T-helper 1 cell treated with Interleukin-12 subunit alpha and Interleukin-12 subunit beta and Interleukin-4 antibody, amounts not matched to agents 30 ng/mL and 1 ng/mL, for 36 hours (primary cell): ENCODE data around the gene AGAP1. TPM values are rescaled to one million over a fixed set of nuclear protein-coding genes. Genes with fewer than 3 reads are reported as not detected.
"Not testable (repeated sequence)": the region's sequence is repeated elsewhere in the genome, so short reads cannot be mapped to it uniquely, and the experiment has no call there.

Source experiments
- intact Hi-C: fragments of 100-400 bp; cut with micrococcal nuclease; formaldehyde crosslinking; loops from one replicate; pipeline ENCODE4 v1.15.1; 2024
- total RNA-seq: library from RNA; stranded (reverse); gene quantifications from 2 replicates; pipeline ENCODE4 v1.2.3, GENCODE V29; 2022

The AGAP1 gene
- total RNA-seq, 1 donor from 2014 or later: 2.7 TPM

DNA sequence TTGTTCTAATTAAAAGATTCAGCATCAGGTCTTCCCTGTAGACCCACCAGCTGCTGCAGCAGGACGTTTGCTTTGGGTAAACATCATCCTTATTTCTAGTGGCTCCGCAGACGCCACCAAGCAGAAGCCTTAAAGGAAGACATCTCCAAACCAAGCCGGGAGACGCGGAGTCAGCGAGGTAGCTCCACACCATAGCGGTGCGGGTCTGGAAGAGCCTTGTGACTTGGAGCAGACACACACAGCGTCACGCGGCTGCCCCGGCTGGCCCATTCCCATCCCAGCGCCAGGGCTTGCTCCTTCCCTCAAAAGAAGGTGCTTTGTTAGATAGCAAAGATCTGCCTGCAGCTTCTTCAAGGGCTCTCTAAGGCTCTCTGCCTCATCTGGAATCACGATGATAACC, 437.8 kb downstream of the AGAP1 start:
- intact Hi-C loops: no loop called here

DNA sequence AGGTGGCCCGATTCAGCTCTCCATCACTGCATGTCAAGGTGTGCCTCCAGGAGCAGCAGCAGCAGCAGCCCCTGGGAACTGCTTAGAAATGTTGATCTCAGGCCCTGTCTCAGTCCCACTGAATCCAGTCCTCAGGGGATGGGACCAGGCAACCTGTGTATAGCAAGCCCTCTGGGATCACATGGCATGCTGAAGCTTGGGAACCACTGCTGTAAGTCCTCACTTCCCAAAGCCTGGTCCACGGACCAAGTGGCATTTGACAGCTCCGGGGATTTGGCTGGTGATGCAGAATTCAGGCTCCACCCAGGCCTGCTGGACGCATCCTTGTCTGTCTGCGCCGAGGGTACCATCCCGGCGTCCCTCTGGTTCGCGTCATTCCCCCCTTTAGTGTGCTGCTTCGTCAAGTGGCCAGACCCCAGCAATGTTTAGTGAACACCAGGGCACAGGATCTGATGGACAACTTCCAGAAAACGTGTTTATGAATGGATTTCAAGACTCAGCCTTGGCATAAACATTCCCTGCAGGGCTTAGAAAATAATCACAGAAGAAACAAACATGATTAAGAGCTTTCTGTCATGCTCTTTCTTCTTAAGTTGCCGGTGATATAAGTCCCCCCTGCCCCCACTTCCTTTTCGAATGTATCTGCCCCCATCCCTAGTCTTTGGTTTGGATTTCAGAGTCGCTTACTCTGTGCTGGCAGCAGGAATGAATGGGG, 440.4 kb downstream of the AGAP1 start:
- intact Hi-C loops: no loop called here

DNA sequence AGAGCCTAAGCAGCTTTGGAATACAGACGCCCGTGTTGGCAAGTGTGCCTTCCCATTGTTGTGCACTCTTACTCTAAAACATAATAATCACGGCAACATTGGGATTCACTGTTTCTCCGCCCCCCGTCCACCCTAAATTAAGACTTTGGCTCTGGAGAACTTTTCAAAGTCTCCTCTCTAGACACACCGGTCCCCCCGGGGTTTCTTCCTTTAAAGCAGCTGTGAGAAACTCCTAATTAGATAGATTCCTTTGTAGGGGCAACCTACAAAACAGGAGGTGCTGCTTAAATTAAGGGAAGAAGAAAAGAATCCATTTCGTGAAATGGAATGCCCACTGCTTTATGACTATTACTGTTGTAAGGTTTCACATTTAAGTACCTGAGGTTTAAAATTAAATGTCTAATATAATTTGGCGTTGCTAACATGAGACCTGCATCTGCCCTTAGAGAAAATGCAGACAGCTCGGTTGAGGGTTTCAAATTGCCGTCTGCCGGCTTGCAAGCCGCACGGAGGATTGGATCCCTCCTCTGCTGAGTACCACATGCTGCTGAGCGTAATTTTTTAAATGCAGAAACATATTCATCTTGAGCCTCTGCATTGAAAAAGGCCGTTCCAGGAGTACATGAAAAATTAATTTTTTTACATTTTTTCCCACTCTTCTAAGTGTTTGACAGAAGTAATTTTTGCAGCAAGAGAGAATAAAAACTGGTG, 441.1 kb downstream of the AGAP1 start:
- intact Hi-C loops: no loop called here

DNA sequence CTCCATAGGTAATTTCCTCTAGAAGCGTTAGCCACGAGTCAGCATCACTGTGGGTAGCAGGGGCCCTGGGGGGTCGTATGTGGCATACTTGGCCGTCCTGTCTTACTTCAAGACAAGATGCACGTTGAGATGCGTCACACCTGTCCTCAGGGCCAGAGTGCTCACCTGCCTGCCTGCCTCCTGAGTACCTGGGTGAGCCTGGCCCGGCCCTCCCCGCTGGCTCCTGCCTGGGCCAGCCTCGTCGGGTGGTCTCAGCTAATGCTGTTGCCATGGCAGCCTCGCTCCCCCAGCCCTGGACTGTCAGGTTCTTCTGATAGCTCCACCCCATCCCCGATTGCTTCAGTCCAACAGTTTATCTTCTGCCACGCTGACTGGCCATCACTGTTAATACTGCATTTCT, 441.9 kb downstream of the AGAP1 start:
- intact Hi-C loops: no loop called here

DNA sequence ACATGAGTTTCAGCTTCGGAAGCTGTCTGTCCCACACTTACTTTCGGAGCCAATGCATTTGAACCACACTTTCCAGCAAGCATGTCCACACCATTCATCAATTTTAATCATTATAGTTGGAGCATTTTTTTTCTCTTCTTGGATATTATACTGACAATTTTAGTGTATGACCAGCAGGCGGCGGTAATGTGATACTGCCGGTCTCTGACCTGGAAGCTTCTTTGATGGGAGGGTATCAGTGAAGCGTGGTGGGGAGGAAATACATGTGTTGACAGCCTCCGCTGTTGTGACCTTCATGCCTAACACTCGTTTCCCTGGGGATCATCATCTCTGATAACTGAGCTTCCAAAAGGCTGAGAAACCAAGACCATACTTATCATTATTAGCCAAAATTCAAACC, 442.6 kb downstream of the AGAP1 start:
- intact Hi-C loops: no loop called here

DNA sequence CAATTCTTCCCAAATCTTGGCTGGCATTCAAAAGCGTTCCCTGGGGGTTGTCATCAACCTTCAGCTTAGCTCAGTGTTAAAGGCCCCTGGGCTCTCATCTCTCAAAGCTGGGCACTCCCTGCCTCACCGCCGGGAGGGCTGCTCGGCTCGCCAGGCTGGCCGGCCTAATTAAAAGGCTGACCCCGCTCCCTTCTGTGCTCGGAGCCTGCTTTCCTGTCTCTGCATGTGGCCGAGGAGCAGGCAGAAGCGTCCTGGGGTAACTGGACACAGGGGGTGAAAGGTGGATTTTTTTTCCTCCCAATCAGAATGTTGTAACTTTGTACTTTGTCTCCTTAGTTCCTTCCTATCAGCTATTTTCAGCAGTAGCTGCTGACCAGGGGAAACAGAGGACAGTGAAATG, 443.2 kb downstream of the AGAP1 start:
- intact Hi-C loops: no loop called here

DNA sequence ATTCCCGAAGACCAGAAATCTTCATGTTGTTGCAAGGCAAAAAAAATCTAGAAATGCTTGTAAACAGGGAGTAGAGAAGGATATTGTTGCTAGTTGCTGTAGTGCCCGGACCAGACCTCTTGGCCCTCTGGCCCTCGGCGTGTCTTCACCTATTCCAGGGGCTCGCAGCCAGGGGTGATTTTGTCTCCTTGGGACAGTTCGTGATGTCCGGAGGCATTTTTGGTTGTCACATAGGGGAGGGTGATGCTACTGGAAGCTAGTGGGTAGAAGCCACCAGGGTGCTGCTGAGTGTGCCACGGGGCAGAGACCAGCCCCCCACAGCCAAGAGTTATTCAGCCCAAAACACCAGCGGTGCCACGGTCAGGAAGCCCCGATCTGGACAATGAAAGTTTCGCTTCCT, 443.7 kb downstream of the AGAP1 start:
- intact Hi-C loops: no loop called here

DNA sequence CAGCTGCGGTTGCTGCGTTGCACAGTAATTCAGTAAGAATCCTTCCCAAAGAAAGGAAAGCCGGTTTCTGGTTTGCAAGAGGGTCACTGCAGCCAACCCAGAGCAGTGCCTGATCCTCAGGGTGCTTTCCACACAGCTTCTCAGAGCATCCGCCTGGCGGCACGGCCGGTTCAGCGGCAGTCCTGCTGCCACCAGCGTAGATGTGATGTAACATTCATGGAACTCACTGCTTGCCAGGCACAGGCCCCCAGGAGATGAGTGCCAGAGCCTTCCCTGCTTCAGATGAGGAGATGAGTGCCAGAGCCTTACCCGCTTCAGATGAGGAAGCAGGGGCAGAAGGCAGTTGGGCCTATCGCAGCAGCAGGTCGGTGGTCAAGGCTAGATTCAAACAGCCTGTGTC, 444.1 kb downstream of the AGAP1 start:
- intact Hi-C loops: no loop called here

DNA sequence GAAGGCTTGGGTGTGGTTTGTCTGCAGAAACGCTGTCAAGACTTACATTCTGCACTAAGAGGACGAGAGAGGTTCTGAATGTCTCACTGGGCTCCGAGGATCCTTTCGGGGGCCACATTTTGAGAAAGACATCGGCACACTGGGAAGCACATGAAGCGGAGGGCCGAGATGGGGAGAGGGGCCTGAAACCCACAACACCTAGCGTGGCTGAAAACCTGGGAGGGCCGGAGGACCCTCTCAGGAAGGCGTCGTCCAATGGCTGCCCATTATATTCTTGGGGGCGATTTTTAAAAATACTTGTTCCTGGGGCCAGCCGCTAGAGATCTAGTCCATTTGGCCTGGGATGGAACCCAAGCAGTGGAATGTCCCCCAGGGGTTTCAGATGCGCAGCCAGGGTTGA, 444.8 kb downstream of the AGAP1 start:
- intact Hi-C loops: no loop called here

DNA sequence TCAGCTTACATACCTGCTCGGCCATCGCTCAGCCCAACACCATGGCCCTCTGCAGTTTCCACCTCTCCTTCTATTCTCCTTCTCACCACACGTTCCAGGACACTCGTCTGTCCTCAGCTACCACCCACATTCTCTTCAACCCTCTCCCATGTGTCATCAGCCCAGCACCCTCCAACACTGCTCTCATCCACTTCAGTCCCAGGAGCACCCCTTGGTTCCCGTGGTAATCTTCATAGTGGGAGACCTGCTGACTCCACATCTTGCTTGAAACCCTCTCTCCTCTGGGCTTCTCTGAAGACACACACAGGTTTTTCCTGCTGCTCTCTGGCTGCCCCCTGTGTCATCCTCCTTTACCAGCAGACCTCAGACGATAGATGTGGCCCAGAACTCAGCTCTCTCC, 445.6 kb downstream of the AGAP1 start:
- intact Hi-C loops: no loop called here

DNA sequence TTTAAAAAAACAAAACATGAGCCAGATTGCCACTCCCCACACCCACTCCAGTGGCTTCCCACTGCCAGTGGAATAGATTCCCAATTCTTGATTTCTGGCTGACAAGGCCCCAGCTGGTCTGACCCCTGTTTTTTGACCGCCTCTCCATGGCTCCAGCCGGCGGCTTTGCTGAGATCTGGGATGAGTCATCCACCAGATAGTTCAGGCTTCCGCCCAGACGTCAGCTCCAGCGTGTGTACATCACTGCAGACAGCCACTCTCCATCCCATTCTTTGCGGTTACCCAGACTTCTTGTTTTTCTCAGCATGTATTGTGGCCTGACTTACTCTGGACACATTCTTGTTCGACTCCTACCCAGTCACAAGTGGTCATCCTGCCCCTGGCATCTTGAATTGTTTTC, 446.5 kb downstream of the AGAP1 start:
- intact Hi-C loops: no loop called here

DNA sequence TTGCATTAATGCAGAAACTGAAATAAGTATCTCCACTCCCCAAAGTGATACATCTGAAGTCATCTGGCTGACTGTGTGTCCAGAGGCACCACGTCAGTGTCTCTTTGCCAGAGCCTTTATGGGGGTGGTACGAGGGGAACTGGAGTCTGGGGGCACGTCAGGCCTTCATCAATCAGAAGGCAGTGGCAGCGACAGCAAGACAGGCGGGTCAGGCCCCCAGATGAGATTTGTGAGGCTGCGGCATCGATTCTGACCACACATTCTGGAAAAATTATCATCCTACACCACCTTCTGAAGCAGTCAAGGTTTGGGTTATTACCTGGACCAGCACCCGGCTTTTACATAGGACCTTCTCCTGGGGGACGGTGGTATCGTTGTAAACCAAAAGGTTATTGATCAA, 450.7 kb downstream of the AGAP1 start:
- intact Hi-C loops: no loop called here

DNA sequence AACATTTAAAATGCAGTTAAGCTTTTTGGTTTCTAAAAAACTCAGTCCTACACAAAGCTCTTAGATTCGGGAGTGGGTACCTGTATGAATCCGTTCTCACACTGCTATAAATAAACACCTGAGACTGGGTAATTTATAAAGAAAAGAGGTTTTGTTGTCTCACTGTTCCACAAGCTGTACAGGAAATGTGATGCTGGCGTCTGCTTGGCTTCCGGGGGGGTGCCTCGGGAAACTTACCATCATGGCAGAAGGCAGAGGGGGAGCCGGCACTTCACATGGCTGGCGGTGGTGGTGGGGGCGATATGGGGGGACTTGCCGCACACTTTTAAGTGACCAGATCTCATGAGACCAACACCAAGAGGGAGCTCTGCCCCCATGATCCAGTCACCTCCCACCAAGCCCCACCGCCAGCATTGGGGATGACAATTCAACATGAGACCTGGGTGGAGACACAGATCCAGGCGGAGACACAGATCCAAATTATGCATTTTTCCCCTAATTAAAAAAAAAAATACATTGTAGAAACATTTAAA, 451.8 kb downstream of the AGAP1 start:
- intact Hi-C loops: no loop called here

DNA sequence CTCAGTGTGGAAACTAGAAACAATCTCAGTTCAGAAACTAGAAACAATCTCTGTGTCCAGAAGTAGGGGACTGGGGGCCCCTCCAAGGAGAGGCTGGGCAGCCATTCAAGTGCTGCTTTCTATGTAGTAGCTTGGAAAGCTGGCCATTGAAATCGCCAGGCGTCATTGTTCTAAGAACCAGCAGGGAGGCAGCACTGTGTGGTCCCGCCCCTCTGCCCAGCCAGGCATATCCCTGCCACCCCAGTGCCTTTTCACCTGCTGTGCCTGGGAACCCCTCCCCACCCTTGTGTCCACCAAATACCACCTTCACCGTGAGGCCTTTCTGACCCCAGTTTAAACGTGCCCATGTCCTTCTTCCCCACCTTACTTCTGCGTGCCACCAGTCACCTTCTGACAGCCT, 452.7 kb downstream of the AGAP1 start:
- intact Hi-C loops: no loop called here

DNA sequence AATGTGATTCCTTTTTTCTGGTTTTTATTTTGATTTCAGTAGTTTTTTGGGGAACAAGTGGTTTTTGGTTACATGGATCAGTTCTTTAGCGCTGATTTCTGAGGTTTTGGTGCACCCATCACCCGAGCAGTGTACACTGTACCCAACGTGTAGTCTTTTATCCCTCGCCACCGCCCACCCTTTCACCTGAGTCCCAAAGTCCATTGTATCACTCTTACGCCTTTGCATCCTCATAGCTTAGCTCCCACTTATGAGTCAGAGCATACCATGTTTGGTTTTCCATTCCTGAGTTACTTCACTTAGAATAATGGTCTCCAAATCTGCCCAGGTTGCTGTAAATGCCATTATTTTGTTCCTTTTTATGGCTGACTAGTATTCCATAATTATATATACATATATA, 453.2 kb downstream of the AGAP1 start:
- intact Hi-C loops: not testable (repeated sequence)

DNA sequence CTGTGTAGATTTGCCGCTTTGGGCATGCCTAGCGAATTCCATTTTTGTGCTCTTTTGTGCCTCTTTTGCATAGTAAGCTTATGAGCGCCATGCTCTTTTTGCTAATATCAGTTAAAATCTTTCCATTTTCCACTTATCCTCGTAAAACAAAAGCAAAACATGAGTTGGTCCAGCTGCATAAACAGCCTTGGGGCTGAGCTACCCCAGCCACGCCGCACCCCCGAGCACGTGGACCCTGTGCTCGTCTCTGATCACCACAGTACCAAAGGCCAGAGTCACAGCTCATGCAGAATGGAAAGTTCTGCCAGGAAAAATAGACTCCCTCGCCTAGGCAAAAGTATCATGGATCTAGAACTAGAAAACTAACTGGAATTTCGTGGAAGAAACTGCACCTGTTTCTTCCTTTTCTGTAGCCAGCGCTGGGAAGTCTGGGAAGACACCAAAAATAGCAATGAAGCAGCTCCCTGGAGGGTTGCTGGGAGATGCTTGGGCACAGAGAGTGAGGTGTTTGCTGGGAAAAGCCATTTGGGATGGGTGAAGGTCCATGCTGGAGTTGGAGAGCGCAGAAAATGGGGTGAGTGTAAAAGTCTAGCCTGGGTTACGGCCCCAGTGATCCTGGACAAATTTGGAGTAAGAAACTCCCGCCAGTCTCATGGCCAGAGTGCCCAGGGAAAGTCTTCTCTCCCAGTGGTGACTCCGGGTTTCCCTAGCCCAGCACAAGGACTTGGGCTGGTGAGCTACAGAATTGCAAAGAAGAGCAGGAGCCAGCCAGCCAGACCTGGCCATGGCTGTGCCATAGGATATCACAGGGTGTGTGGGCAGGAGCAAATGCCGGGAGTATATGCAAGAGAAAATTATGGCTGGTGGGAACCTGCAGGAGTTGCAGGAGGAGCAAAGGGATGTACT, 456.0 kb downstream of the AGAP1 start:
- intact Hi-C loops: no loop called here

DNA sequence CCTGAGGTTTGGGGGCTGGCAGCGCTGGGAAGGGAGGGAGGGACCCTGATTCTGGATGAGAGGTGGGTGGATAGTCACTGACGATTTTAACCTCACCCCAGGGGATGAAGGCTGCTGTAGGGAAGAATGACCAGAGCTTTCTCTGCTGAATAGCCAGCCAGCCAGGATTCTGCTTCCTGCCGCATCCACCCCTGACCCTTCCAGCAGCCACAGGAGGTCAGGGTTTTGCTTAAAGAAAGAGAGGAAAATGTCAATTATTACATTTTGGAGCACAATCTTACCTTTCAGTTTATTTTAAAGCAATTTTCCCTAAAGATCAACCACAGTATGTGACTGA, 456.6 kb downstream of the AGAP1 start:
- intact Hi-C loops: no loop called here

DNA sequence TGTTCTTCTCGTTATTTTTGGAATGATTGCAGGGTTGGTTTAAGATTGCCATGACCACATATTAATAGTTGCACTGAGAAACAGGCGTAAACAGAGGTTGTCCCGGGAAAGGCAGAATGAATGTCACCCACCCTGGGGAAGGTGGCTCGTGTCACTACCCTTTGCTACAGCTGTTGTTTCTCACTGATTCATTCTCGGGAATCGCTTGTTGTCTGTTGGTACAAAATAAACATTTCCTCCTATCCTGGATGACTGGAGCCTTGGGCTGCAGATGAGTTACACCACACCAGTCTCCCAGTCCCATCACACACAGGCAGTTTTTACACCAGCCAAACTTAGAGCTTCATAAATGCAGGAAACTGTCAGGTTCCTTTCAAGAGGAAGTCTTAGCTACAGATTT, 457.6 kb downstream of the AGAP1 start:
- intact Hi-C loops: no loop called here

DNA sequence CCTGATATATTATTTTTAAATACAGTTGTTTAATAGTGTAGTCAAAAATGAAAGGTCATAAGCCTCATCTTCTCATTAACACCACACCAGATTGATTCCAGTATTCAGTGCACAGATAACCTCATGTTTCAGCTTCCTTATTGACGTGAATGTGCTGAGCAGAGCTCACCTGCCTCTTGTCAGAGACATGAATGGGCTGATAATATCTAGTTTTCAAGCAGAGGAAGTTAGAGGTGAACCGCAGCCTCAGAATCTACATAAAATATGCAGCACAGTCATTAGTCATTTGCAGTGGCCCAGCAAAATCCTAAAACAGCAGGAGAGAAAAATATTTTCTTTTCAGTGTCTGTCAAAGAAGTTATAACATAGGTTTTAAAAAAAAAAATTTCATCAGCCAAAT, 458.1 kb downstream of the AGAP1 start:
- intact Hi-C loops: no loop called here

DNA sequence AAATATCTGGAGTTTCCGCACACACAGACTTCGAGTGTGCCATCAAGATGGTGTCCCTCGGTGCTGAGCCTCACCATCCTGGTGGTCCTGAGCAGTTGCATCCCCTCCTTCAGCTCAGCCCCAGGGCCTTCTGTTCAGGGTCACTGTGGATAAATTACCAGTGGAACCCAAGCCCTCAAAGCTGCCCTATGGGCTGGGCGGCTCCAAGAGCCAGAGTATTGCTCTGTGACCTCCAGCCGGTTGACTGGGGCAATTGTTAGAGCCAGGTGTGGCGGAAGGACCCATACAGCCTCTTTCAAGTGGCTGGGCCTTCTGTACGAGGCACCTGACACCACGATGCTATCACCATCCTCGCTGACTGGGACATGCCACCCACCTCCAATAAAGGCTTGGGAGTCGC, 458.9 kb downstream of the AGAP1 start:
- intact Hi-C loops: no loop called here

DNA sequence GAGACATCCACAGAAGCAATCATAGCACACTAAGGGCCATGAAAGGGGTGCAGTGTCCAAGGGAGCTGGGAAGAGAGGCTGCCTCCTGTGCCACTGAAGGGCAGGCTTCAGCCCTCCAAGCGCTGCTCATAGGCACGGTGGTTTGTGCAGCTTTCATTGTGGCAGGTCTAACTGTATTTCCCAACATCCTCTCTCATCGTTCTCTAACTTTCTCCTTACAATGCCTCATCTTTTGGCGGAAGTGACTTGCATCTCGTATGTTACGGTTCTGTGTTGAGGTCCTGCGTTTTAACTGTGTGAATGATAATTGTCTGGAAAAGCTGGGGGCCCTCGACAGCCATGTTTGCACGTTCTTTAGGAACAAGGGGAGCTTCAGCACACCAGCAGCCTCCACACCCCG, 460.4 kb downstream of the AGAP1 start:
- intact Hi-C loops: no loop called here

DNA sequence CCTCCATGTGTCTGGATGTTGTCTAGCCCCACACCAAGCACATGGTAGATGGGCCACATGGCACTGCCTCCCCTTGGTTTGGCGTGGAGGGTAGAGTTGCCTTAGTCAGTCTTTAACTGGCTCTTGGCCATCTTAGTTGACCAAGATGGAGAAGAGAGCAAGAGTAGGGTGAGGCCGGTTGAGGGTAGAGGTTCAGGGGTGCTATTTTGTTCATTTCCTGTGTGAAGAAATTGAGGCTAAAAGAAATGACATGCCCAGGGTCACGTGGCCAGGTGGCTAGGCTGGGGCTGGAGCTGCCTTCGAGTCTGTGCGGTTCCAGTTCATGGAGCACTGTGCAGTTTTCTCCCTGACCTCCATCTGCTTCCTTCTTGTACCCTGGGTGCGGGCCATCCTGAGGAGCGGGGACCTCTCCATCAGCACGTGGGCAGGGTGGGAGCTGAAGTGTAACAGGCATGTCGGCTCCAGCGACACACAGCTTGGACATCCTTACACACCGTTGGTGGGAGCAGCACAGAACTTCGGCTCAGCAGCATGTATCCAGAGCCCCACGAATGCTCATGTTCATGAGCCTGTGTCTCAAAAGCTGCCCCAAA, 461.1 kb downstream of the AGAP1 start:
- intact Hi-C loops: no loop called here
